ENCODE data around the gene STAB1.

Gene STAB1

DNA sequence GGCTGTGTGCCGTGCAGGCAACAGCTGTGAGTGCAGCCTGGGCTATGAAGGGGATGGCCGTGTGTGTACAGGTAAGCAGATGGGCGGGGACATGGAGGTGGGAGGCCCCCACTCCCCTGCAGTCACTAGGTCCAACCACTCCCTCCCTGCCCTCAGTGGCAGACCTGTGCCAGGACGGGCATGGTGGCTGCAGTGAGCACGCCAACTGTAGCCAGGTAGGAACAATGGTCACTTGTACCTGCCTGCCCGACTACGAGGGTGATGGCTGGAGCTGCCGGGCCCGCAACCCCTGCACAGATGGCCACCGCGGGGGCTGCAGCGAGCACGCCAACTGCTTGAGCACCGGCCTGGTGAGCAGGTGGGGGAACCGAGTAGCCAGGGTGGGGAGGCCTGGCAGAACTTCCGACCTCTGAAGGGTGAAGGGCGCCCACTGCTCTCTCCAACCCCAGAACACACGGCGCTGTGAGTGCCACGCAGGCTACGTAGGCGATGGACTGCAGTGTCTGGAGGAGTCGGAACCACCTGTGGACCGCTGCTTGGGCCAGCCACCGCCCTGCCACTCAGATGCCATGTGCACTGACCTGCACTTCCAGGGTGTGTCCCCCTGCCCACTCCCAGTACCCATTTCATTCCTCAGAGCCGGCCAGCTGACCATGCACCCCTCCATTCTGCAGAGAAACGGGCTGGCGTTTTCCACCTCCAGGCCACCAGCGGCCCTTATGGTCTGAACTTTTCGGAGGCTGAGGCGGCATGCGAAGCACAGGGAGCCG, 26.9 kb downstream of the STAB1 start:
- DNase-seq (ENCODE audit: low read depth): no peak
- TF ChIP-seq, protein P1, sequence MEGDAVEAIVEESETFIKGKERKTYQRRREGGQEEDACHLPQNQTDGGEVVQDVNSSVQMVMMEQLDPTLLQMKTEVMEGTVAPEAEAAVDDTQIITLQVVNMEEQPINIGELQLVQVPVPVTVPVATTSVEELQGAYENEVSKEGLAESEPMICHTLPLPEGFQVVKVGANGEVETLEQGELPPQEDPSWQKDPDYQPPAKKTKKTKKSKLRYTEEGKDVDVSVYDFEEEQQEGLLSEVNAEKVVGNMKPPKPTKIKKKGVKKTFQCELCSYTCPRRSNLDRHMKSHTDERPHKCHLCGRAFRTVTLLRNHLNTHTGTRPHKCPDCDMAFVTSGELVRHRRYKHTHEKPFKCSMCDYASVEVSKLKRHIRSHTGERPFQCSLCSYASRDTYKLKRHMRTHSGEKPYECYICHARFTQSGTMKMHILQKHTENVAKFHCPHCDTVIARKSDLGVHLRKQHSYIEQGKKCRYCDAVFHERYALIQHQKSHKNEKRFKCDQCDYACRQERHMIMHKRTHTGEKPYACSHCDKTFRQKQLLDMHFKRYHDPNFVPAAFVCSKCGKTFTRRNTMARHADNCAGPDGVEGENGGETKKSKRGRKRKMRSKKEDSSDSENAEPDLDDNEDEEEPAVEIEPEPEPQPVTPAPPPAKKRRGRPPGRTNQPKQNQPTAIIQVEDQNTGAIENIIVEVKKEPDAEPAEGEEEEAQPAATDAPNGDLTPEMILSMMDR (IDR thresholded peaks at IDR 0.05; ENCODE audit: low read depth, low read length, missing control alignments): no peak
- H3K4me3 ChIP-seq (ENCODE audit: low read depth, low read length): no peak overlapping the region

DNA sequence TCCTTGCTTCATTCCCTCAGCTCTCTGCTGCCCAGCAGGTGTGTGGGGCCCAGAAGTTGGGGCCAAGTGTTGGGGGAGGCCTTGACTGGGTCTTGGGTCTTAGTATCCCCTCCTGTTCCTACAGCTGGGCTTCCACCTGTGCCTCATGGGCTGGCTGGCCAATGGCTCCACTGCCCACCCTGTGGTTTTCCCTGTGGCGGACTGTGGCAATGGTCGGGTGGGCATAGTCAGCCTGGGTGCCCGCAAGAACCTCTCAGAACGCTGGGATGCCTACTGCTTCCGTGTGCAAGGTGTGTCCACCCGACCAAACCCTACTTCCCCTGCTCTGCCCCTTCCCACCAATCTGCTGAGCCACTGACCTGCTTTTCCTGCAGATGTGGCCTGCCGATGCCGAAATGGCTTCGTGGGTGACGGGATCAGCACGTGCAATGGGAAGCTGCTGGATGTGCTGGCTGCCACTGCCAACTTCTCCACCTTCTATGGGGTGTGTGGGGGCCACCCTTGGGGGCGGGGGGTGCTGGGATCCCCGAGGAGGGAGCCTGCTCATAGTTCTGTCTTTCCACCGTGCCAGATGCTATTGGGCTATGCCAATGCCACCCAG, 27.6 kb downstream of the STAB1 start:
- TF ChIP-seq, protein P1 (IDR thresholded peaks at IDR 0.05; ENCODE audit: low read depth, low read length, missing control alignments): no peak
- DNase-seq (ENCODE audit: low read depth): no peak
- no peak overlapping the region for H3K4me3 ChIP-seq (ENCODE audit: low read depth, low read length)

DNA sequence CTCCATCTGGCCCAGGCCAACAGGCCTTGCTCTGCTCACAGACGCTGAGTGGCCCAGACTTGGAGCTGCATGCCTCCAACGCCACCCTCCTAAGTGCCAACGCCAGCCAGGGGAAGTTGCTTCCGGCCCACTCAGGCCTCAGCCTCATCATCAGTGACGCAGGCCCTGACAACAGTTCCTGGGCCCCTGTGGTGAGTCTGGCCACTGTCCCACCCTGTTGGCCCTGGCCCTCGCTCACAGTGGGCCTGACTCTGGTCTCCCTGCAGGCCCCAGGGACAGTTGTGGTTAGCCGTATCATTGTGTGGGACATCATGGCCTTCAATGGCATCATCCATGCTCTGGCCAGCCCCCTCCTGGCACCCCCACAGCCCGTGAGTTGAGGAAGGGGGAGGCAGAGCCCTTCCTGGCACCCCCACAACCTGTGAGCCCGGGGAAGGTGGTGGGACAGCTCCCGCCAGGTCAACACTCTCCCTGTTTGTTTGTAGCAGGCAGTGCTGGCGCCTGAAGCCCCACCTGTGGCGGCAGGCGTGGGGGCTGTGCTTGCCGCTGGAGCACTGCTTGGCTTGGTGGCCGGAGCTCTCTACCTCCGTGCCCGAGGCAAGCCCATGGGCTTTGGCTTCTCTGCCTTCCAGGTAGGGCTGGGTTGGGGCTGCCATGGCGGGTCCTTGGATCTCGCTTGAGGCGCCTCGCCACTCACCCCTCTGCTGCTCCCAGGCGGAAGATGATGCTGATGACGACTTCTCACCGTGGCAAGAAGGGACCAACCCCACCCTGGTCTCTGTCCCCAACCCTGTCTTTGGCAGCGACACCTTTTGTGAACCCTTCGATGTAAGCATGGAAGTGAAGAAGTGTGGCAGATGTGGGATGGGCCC, 28.5 kb downstream of the STAB1 start:
- TF ChIP-seq, protein P1 (IDR thresholded peaks at IDR 0.05; ENCODE audit: low read depth, low read length, missing control alignments): no peak
- DNase-seq (ENCODE audit: low read depth): no peak
- H3K4me3 ChIP-seq (ENCODE audit: low read depth, low read length): no peak overlapping the region

DNA sequence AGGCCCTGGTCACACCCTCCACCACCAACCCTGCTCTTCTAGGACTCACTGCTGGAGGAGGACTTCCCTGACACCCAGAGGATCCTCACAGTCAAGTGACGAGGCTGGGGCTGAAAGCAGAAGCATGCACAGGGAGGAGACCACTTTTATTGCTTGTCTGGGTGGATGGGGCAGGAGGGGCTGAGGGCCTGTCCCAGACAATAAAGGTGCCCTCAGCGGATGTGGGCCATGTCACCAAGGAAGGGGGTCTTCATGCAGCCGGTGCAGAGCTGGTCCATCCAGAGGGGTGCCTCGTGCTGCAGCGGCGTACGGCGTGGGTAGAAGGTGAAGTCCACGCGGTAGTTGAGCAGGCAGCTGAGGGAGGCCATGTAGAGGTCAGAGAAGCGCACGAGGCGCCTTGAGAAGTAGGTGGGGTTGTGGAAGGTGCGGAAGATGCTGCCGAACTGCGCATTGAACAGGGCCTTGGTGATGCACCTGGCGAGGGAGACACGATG, 29.2 kb downstream of the STAB1 start:
- no peak overlapping the region for H3K4me3 ChIP-seq (ENCODE audit: low read depth, low read length)
- TF ChIP-seq, protein P1 (IDR thresholded peaks at IDR 0.05; ENCODE audit: low read depth, low read length, missing control alignments): no peak
- no peak for DNase-seq (ENCODE audit: low read depth)

DNA sequence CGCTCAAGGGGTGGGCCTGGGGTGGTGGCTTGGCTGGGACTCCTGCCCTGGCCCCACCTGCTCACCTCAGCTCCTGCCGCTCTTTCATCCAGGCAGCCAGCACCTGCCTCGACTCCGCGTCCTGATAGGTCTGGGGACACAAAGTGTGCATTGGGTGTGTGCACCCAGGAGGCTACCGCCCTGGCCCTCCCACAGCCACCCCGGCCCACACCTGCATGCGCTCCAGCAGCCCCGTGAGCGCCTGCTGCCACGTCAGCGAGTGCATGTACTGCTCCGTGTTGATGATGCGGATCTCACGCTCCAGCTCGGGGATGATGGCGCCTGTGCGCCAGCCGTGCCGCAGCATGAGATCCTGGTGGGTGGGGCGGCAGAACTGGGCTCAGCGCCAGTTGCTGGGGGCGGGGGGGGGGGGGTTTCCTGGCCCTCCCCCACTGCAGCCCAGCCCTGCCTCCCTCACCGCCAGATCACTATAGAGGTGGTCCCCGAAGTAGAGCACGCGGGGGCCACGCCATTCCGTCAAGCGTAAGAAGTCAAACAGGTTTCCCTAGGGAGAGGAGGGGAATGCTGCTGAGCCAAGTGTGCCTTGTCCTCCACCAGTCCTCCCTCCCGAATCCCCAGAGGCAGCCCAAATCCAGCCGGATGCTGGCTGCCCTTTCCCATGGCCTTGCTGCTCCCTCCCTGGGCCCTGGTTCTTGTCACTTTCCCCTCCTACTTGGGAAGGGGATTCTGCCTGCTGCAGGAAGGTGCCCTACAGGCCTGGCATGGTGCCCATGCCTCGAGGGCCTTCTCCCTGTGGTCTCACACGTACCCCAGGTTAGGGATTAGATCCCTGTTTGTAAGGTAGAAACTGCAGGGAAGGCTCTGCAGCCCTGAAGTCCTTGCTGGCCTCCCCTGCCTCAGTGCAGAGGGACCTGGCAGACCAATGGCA, 29.9 kb downstream of the STAB1 start:
- TF ChIP-seq, protein P1 (IDR thresholded peaks at IDR 0.05; ENCODE audit: low read depth, low read length, missing control alignments): no peak
- no peak for DNase-seq (ENCODE audit: low read depth)

More for the DNA sequence above, 29.9 kb downstream of the STAB1 start:
- H3K4me3 ChIP-seq (ENCODE audit: low read depth, low read length): no peak overlapping the region

Data from GM12864 (cell line).